Measurements from ENCODE around the gene ZBTB49. TPM values are rescaled to one million over a fixed set of nuclear protein-coding genes. Genes with fewer than 3 reads are reported as not detected.

ZBTB49 gene
- polyA plus RNA-seq, 1 donor from 2014 or later, result 16.5 TPM

- Histone ChIP-seq H2AFZ (ENCODE audit: low read depth, low read length) (no peak overlapping the region), H3F3A (ENCODE audit: insufficient read depth, low read length, poor library complexity, severe bottlenecking) (no peaks in the 10 kb centered on the region), H3K4me3 (ENCODE audit: low read length) (no peak overlapping the region), H3K27ac (ENCODE audit: low read length) (no peak overlapping the region), H3K9me3 (ENCODE audit: low read length) (no peaks in the 10 kb centered on the region), H3K4me2 (ENCODE audit: low read length) (no peak overlapping the region), H3K27me3 (ENCODE audit: insufficient read depth, low read depth, low read length) (no peaks in the 10 kb centered on the region), H3K9ac (ENCODE audit: low read length) (no peak overlapping the region), H4K20me1 (ENCODE audit: insufficient read depth) (no peaks in the 10 kb centered on the region), H3K9me2 (ENCODE audit: insufficient read depth, low read length) (no peaks in the 10 kb centered on the region), H3K36me3 (ENCODE audit: insufficient read depth, low read length) (no peaks in the 10 kb centered on the region), H3K79me2 (replicated peaks; ENCODE audit: insufficient read depth, low read length) (no peaks in the 10 kb centered on the region)
- no peak for TF ChIP-seq RAD21 (conservative IDR thresholded peaks at IDR 0.05)
- TF ChIP-seq EP300 (conservative IDR thresholded peaks at IDR 0.05; ENCODE audit: poor library complexity, severe bottlenecking), result no peak
- TF ChIP-seq REST (IDR thresholded peaks at IDR 0.05; ENCODE audit: borderline replicate concordance), result no peak
- TF ChIP-seq CTCF (IDR thresholded peaks at IDR 0.05; ENCODE audit: poor library complexity, severe bottlenecking), result no peak
- TF ChIP-seq MXI1 (conservative IDR thresholded peaks at IDR 0.05; ENCODE audit: poor library complexity, severe bottlenecking), result no peak
- TF ChIP-seq EZH2 (IDR thresholded peaks at IDR 0.05; ENCODE audit: borderline replicate concordance, insufficient read depth, low read length, poor library complexity, severe bottlenecking), result no peak
- no peak for TF ChIP-seq POLR2AphosphoS5 (IDR thresholded peaks at IDR 0.05)
These were observed 40.7 kb downstream of the ZBTB49 start for GRCh38 chr4:4330794-4331193.

GRCh38 chr4:4332529-4332928 is 42.5 kb downstream of the ZBTB49 start:
- Histone ChIP-seq H3K9ac (ENCODE audit: low read length) (no peak overlapping the region), H3K9me3 (ENCODE audit: low read length) (no peaks in the 10 kb centered on the region), H3K27ac (ENCODE audit: low read length) (no peak overlapping the region), H3K4me2 (ENCODE audit: low read length) (no peak overlapping the region), H3K27me3 (ENCODE audit: insufficient read depth, low read depth, low read length) (no peaks in the 10 kb centered on the region), H3K79me2 (replicated peaks; ENCODE audit: insufficient read depth, low read length) (no peaks in the 10 kb centered on the region), H3K9me2 (ENCODE audit: insufficient read depth, low read length) (no peaks in the 10 kb centered on the region), H4K20me1 (ENCODE audit: insufficient read depth) (no peaks in the 10 kb centered on the region), H3K36me3 (ENCODE audit: insufficient read depth, low read length) (no peaks in the 10 kb centered on the region), H3F3A (ENCODE audit: insufficient read depth, low read length, poor library complexity, severe bottlenecking) (no peaks in the 10 kb centered on the region), H3K4me3 (ENCODE audit: low read length) (no peak overlapping the region), H2AFZ (ENCODE audit: low read depth, low read length) (no peak overlapping the region)
- no peak for TF ChIP-seq SMC3 (conservative IDR thresholded peaks at IDR 0.05; ENCODE audit: poor library complexity)
- no peak for TF ChIP-seq TAF1 (IDR thresholded peaks at IDR 0.05; ENCODE audit: low read depth)
- TF ChIP-seq EZH2 (IDR thresholded peaks at IDR 0.05; ENCODE audit: borderline replicate concordance, insufficient read depth, low read length, poor library complexity, severe bottlenecking), result no peak
- TF ChIP-seq REST (IDR thresholded peaks at IDR 0.05; ENCODE audit: borderline replicate concordance), result no peak
- TF ChIP-seq RAD21 (conservative IDR thresholded peaks at IDR 0.05), result no peak
- TF ChIP-seq MXI1 (conservative IDR thresholded peaks at IDR 0.05; ENCODE audit: poor library complexity, severe bottlenecking), result no peak
- no peak for TF ChIP-seq EP300 (conservative IDR thresholded peaks at IDR 0.05; ENCODE audit: poor library complexity, severe bottlenecking)
- TF ChIP-seq POLR2AphosphoS5 (IDR thresholded peaks at IDR 0.05), result no peak
- TF ChIP-seq CTCF (IDR thresholded peaks at IDR 0.05; ENCODE audit: poor library complexity, severe bottlenecking), result no peak
